IMR-90 (cell line): ENCODE measurements around the gene CARMIL1. TPM values are rescaled to one million over a fixed set of nuclear protein-coding genes. Genes with fewer than 3 reads are reported as not detected.
A peak's percentile ranks its signal among the peaks of the same experiment; 100 is the strongest.

ENCODE experiments used
- ATAC-seq: fragments of 200-7000 bp; cut with Tn5 transposase; 2 replicates; pipeline ENCODE4 v1.9.1; 2020; ENCODE audit warnings: low read depth, mild to moderate bottlenecking, moderate library complexity
- Bru-seq: library from RNA; stranded (reverse); fragments of 400-500 nt; gene quantifications from one replicate; lab custom pipeline; 2021; lab: Mats Ljungman, UMichigan
- BruChase-seq, 2 experiments: library from RNA; stranded (reverse); fragments of 400-500 nt; gene quantifications; one replicate each; lab custom pipeline; 2021; lab: Mats Ljungman, UMichigan
- BruUV-seq: library from RNA; stranded (reverse); fragments of 400-500 nt; replicated peaks from 2 replicates; lab custom pipeline; 2021; lab: Mats Ljungman, UMichigan
- CTCF ChIA-PET: fragments of 300-600 bp; formaldehyde crosslinking; extraction: SDS; loops from one replicate; lab custom pipeline; 2021; ENCODE audit warnings: antibody characterized with exemption; lab: Yijun Ruan, JAX
- POLR2A ChIA-PET: fragments of 300-600 bp; sonication (Branson Sonifier 250); formaldehyde crosslinking; loops from one replicate; lab custom pipeline; 2022; ENCODE audit warnings: antibody characterized with exemption; ENCODE audit not compliant: unreplicated experiment; lab: Charles Lee
- DNase-seq: peaks from one replicate; pipeline ENCODE4 v3.0.0; 2013
- H2AFZ ChIP-seq: replicated peaks from 2 replicates; pipeline ENCODE3; 2013; ENCODE audit warnings: low read length, mild to moderate bottlenecking; ENCODE audit not compliant: poor library complexity
- H2AK5ac ChIP-seq: 2 replicates; pipeline ENCODE4 v1.6.1; 2013; ENCODE audit warnings: low read depth, low read length, inconsistent platforms
- H2AK9ac ChIP-seq: replicated peaks from 2 replicates; pipeline ENCODE3; 2013; ENCODE audit warnings: mild to moderate bottlenecking, low read depth, low read length, moderate library complexity; ENCODE audit not compliant: poor library complexity
- H2BK120ac ChIP-seq: 2 replicates; pipeline ENCODE4 v1.6.1; 2013; ENCODE audit warnings: low read depth, low read length, inconsistent platforms
- H2BK15ac ChIP-seq: 3 replicates; pipeline ENCODE4 v1.6.1; 2013; ENCODE audit warnings: low read depth, low read length, inconsistent platforms
- H2BK20ac ChIP-seq: 2 replicates; pipeline ENCODE4 v1.6.1; 2013; ENCODE audit warnings: low read depth, mild to moderate bottlenecking, inconsistent platforms, low read length, moderate library complexity
- H2BK5ac ChIP-seq: 2 replicates; pipeline ENCODE4 v1.6.1; 2013; ENCODE audit warnings: mild to moderate bottlenecking, low read depth, low read length, inconsistent platforms; ENCODE audit not compliant: poor library complexity, severe bottlenecking
- H3K14ac ChIP-seq: replicated peaks from 2 replicates; pipeline ENCODE4 v1.6.1; 2013; ENCODE audit warnings: low read depth, low read length, inconsistent platforms
- H3K18ac ChIP-seq: 2 replicates; pipeline ENCODE4 v1.6.1; 2013; ENCODE audit warnings: low read depth, low read length, control low read depth
- H3K23ac ChIP-seq: 2 replicates; pipeline ENCODE4 v1.6.1; 2013; ENCODE audit warnings: low read depth, low read length, inconsistent platforms
- H3K27ac ChIP-seq: 2 replicates; pipeline ENCODE4 v1.5.1; 2013; ENCODE audit warnings: mild to moderate bottlenecking, control low read depth, low read length; ENCODE audit not compliant: insufficient read depth
- H3K27me3 ChIP-seq: 2 replicates; pipeline ENCODE4 v1.6.1; 2013; ENCODE audit warnings: low read length; ENCODE audit not compliant: control insufficient read depth, insufficient read depth
- H3K36me3 ChIP-seq: 2 replicates; pipeline ENCODE4 v1.6.1; 2013; ENCODE audit warnings: low read length, mixed read lengths; ENCODE audit not compliant: control insufficient read depth, insufficient read depth
- H3K4ac ChIP-seq: 2 replicates; pipeline ENCODE4 v1.6.1; 2013; ENCODE audit warnings: low read depth, low read length, inconsistent platforms
- H3K4me1 ChIP-seq: 2 replicates; pipeline ENCODE4 v1.6.1; 2013; ENCODE audit warnings: low read length, mixed read lengths; ENCODE audit not compliant: control insufficient read depth, insufficient read depth
- H3K4me2 ChIP-seq: 2 replicates; pipeline ENCODE4 v1.6.1; 2013; ENCODE audit warnings: low read depth, mild to moderate bottlenecking, control low read depth, low read length, moderate library complexity
- H3K4me3 ChIP-seq: 2 replicates; pipeline ENCODE4 v1.5.1; 2013; ENCODE audit warnings: low read depth, mild to moderate bottlenecking, control low read depth, low read length, moderate library complexity; ENCODE audit not compliant: insufficient read depth
- H3K56ac ChIP-seq: 2 replicates; pipeline ENCODE4 v1.6.1; 2013; ENCODE audit warnings: low read length, inconsistent platforms; ENCODE audit not compliant: insufficient read depth; ENCODE audit errors: extremely low read depth
- H3K79me1 ChIP-seq, 2 experiments: 2 replicates each; pipeline ENCODE4 v1.6.1; 2013; ENCODE audit warnings: low read length in 2 of 2, inconsistent platforms in 1 of 2, low read depth in 1 of 2
- H3K9ac ChIP-seq: 2 replicates; pipeline ENCODE4 v1.6.1; 2013; ENCODE audit warnings: low read depth, low read length, control low read depth
- H3K9me1 ChIP-seq: 2 replicates; pipeline ENCODE4 v1.6.1; 2013; ENCODE audit warnings: low read length, inconsistent platforms; ENCODE audit not compliant: insufficient read depth
- H3K9me3 ChIP-seq: 2 replicates; pipeline ENCODE4 v1.6.1; 2013; ENCODE audit warnings: low read length; ENCODE audit not compliant: control insufficient read depth, insufficient read depth
- H4K20me1 ChIP-seq: 2 replicates; pipeline ENCODE4 v1.6.1; 2013; ENCODE audit warnings: low read length, inconsistent platforms; ENCODE audit not compliant: insufficient read depth
- H4K5ac ChIP-seq: 2 replicates; pipeline ENCODE4 v1.6.1; 2013; ENCODE audit warnings: mild to moderate bottlenecking, low read depth, low read length, control low read depth
- H4K8ac ChIP-seq, 2 experiments: 2 replicates each; pipeline ENCODE4 v1.6.1; 2013; ENCODE audit warnings: low read depth in 2 of 2, low read length in 2 of 2, control low read depth in 1 of 2, inconsistent platforms in 1 of 2
- H4K91ac ChIP-seq: 2 replicates; pipeline ENCODE4 v1.6.1; 2013; ENCODE audit warnings: low read depth, low read length, inconsistent platforms; ENCODE audit not compliant: insufficient read depth
- BHLHE40 ChIP-seq: fragments of 150-350 bp; IDR thresholded peaks from 2 replicates; pipeline ENCODE4 v1.6.1; 2016; ENCODE audit warnings: mild to moderate bottlenecking, low read depth, low read length
- CEBPB ChIP-seq: IDR thresholded peaks from 2 replicates; pipeline ENCODE4 v1.6.1; 2012; ENCODE audit warnings: low read depth, low read length, improper control_type of control experiment
- CHD1 ChIP-seq: IDR thresholded peaks from 2 replicates; pipeline ENCODE4 v1.6.1; 2012; ENCODE audit warnings: low read depth, low read length, improper control_type of control experiment
- ELK1 ChIP-seq: fragments of 150-350 bp; IDR thresholded peaks from 2 replicates; pipeline ENCODE4 v1.6.1; 2016; ENCODE audit warnings: low read depth, mild to moderate bottlenecking, low read length, moderate library complexity, borderline replicate concordance
- FOS ChIP-seq: fragments of 150-350 bp; IDR thresholded peaks from 2 replicates; pipeline ENCODE4 v1.6.1; 2016; ENCODE audit warnings: low read depth, low read length
- MAFK ChIP-seq: IDR thresholded peaks from 2 replicates; pipeline ENCODE4 v1.6.1; 2012; ENCODE audit warnings: low read depth, low read length, improper control_type of control experiment
- MXI1 ChIP-seq: IDR thresholded peaks from 2 replicates; pipeline ENCODE4 v1.6.1; 2012; ENCODE audit warnings: low read depth, mild to moderate bottlenecking, low read length, moderate library complexity, borderline replicate concordance
- POLR2A ChIP-seq: IDR thresholded peaks from 2 replicates; pipeline ENCODE4 v1.6.1; 2012; ENCODE audit warnings: mild to moderate bottlenecking, low read depth, low read length
- RCOR1 ChIP-seq: IDR thresholded peaks from 2 replicates; pipeline ENCODE4 v1.6.1; 2012; ENCODE audit warnings: mild to moderate bottlenecking, low read length, improper control_type of control experiment; ENCODE audit not compliant: insufficient replicate concordance
- RFX5 ChIP-seq: IDR thresholded peaks from 2 replicates; pipeline ENCODE4 v1.8.0; 2012; ENCODE audit warnings: low read depth, mild to moderate bottlenecking, low read length, moderate library complexity
- SMC3 ChIP-seq: fragments of 150-350 bp; IDR thresholded peaks from 2 replicates; pipeline ENCODE4 v1.6.1; 2016; ENCODE audit warnings: low read depth, mild to moderate bottlenecking, antibody characterized with exemption, low read length, moderate library complexity
- USF2 ChIP-seq: fragments of 150-350 bp; IDR thresholded peaks from 2 replicates; pipeline ENCODE4 v1.6.1; 2017; ENCODE audit warnings: mild to moderate bottlenecking, antibody characterized with exemption, low read length, low read depth
- whole genome bisulfite sequencing, 2 experiments: methylation state at CpG; one replicate each; pipeline versions ENCODE4 v1.1.5 to v1.1.7; 2013; ENCODE audit warnings: missing lambda C conversion rate in 2 of 2; ENCODE audit not compliant: insufficient read length in 1 of 2; ENCODE audit errors: extremely low coverage in 2 of 2; 5-methylcytosine and 5-hydroxymethylcytosine counted together
- dilution Hi-C: fragments of 300-500 bp; cut with HindIII; formaldehyde crosslinking; loops from one replicate; pipeline ENCODE4 v1.14.3; 2018; ENCODE audit warnings: low sequenced_read_pairs; ENCODE audit not compliant: unreplicated experiment
- in situ Hi-C: fragments of 300-500 bp; cut with MboI; formaldehyde crosslinking; loops from 3 replicates; pipeline ENCODE4 v1.14.3; 2019; ENCODE audit warnings: low sequenced_read_pairs, inconsistent platforms, mixed read lengths
- intact Hi-C: fragments of 100-400 bp; cut with micrococcal nuclease; formaldehyde crosslinking; loops from 2 replicates; pipeline ENCODE4 v1.10.0; 2022
- long read RNA-seq: library from polyadenylated mRNA; unstranded; transcript quantifications from one replicate; pipeline ENCODE4 v2.0.0, GENCODE V29; 2021; ENCODE audit not compliant: unreplicated experiment
- polyA plus RNA-seq, 3 experiments: library from polyadenylated mRNA; depleted of rRNA; stranded (reverse); fragments of >200 nt; gene quantifications; 2 replicates each; pipeline ENCODE4 v1.2.3, GENCODE V29; 2012; ENCODE audit warnings: low replicate concordance in 1 of 3
- total RNA-seq: library from RNA; depleted of rRNA; stranded (reverse); fragments of >200 nt; gene quantifications from 2 replicates; pipeline ENCODE4 v1.2.3, GENCODE V29; 2012; rRNA removed

CARMIL1 gene
- total RNA-seq (2.9 and 3.3 TPM in 2 replicates), polyA plus RNA-seq (2012; rRNA removed) (0.90 and 1.3 TPM in 2 replicates), Bru-seq, nascent RNA (percentile 63 among the genes with signal in this experiment), BruChase-seq, experiment 1, labeled RNA remaining after a 6-hour chase (percentile 52 among the genes with signal in this experiment), BruChase-seq, experiment 2, labeled RNA remaining after a 2-hour chase (percentile 56 among the genes with signal in this experiment)
- 0.29 and 0.35 TPM in 2 replicates for polyA plus RNA-seq (2012; cell fraction: cytosol; rRNA removed)
- 0.13 and 0.99 TPM in 2 replicates for polyA plus RNA-seq (2012; cell fraction: nucleus; rRNA removed; ENCODE audit: low replicate concordance)
- long read RNA-seq, partial matches to known transcripts = 0 of 1 reads
- long read RNA-seq, other reads (novel, unspliced or antisense) = 1 of 1 reads

- intact Hi-C loops = loop anchor here (1.0 to 2.0 kb wide), 4 partner anchors 33 to 277 kb away; no protein-coding TSS in a partner anchor
- peak within 1 kb of the TSS; percentile 71; the same call in 1 of the 3 replicates for H2BK15ac ChIP-seq
- POLR2A ChIA-PET = interaction anchor here (0.5 kb wide), 1 partner anchor 75 kb away, joined by 3 read pairs; no protein-coding TSS in a partner anchor
- H2AK5ac ChIP-seq = no peak within 1 kb of the TSS; the same call in 1 of the 2 replicates
- peak within 1 kb of the TSS in 1 of 2 experiments; percentile 41; a peak in 1 of 4 replicates for H4K8ac ChIP-seq
- no peaks in the 10 kb centered on the region for H3K9me1 ChIP-seq
- H2AFZ ChIP-seq = peak within 1 kb of the TSS; percentile 96
- peak within 1 kb of the TSS; percentile 66 for H3K4ac ChIP-seq
- in situ Hi-C loops = no loop called here
- H3K56ac ChIP-seq = peak within 1 kb of the TSS; percentile 57
- no peaks in the 10 kb centered on the region for H4K20me1 ChIP-seq
- peak within 1 kb of the TSS; percentile 65 for H3K14ac ChIP-seq
- no peak within 1 kb of the TSS; the same call in 1 of the 2 replicates for H3K18ac ChIP-seq
- H3K27ac ChIP-seq = peak within 1 kb of the TSS; percentile 22; the same call in 1 of the 2 replicates
- peak within 1 kb of the TSS; percentile 97 for H3K4me2 ChIP-seq
- H3K9ac ChIP-seq = peak within 1 kb of the TSS; percentile 43
- H3K79me1 ChIP-seq = peaks cover 0 to 4% of the 10 kb centered on the region in 2 experiments; a peak in 1 of 4 replicates
- H2BK20ac ChIP-seq = peak within 1 kb of the TSS; percentile 44; the same call in 1 of the 2 replicates
- H3K27me3 ChIP-seq = no peaks in the 10 kb centered on the region; the same call in 1 of the 2 replicates
- H3K4me3 ChIP-seq = peak within 1 kb of the TSS; percentile 80
- H4K91ac ChIP-seq = no peak within 1 kb of the TSS; the same call in 1 of the 2 replicates
- WGBS, 2 experiments = 1% methylated on average over 36 of the region's 81 CpGs; no CpG with 5 or more reads in 1 of the 2 experiments
- H3K9me3 ChIP-seq = no peaks in the 10 kb centered on the region
- BruUV-seq = no TSS peak
- no peaks in the 10 kb centered on the region for H3K4me1 ChIP-seq
- H2BK120ac ChIP-seq = peak within 1 kb of the TSS; percentile 79
- no peak within 1 kb of the TSS for H4K5ac ChIP-seq
- H2AK9ac ChIP-seq = peak within 1 kb of the TSS; percentile 57
- no peak within 1 kb of the TSS for H2BK5ac ChIP-seq
- CTCF ChIA-PET = interaction anchor here (0.6 to 3.3 kb wide), 20 partner anchors 9 to 277 kb away, joined by 3 to 42 read pairs (median 4); no protein-coding TSS in a partner anchor
- ATAC-seq = peak; percentile 89
- H3K23ac ChIP-seq = peak within 1 kb of the TSS; percentile 91
- no peaks in the 10 kb centered on the region for H3K36me3 ChIP-seq
- peak; percentile 52 for DNase-seq
- dilution Hi-C loops = no loop called here
- no peak for TF ChIP-seq RFX5
- no peak for TF ChIP-seq MAFK
- TF ChIP-seq MXI1 = no peak
- no peak for TF ChIP-seq ELK1
- no peak for TF ChIP-seq RCOR1
- no peak for TF ChIP-seq CEBPB
- TF ChIP-seq BHLHE40 = no peak
- TF ChIP-seq SMC3 = peak; percentile 68
- TF ChIP-seq POLR2A = no peak
- TF ChIP-seq CHD1 = no peak
- no peak for TF ChIP-seq USF2
- no peak for TF ChIP-seq FOS
Measured at GRCh38 chr6:25278914-25279747, at the start of gene CARMIL1. TSS of gene CARMIL1 (plus strand) at chr6:25279374. CDS start at chr6:25279796, 422 bp downstream.
